ENCODE measurements around the gene PCBD2.
"Not testable (repeated sequence)": the region's sequence is repeated elsewhere in the genome, so short reads cannot be mapped to it uniquely, and the experiment has no call there.

The PCBD2 gene

DNA sequence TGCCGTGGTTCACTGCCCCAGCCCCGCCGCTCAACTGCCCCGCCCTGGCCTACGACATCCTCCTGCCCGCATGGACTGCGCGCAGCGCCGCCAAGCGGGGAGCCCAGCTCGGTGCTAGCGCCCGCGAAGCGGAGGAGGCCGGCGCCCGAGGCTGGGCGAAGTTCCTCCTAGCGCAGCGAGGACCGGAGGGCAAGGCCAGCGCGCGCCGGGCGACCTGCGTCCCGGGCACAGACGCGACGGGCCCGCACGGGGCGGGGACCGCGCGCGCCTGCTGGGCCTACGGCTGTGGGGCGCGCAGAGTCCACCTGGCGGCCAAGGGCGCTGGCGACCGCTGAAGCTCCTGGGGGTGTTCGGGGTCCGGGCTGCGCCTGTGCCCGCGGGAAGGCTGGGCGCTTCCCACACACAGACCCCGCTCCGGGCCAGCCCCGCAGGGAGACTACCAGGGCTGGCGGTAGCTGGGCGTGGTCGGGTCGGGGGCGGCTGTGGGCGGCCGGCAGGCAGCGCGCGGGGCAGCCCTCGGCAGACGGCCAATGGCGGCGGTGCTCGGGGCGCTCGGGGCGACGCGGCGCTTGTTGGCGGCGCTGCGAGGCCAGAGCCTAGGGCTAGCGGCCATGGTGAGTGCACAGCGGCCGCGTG is at the start of gene PCBD2:
PCBD2 (plus strand) TSS at position 522 of the 636 bp plus-strand sequence; CDS start at position 531, 9 bp downstream.
- peak; percentile 94 for DNase-seq (ENCODE audit: low spot score)

DNA sequence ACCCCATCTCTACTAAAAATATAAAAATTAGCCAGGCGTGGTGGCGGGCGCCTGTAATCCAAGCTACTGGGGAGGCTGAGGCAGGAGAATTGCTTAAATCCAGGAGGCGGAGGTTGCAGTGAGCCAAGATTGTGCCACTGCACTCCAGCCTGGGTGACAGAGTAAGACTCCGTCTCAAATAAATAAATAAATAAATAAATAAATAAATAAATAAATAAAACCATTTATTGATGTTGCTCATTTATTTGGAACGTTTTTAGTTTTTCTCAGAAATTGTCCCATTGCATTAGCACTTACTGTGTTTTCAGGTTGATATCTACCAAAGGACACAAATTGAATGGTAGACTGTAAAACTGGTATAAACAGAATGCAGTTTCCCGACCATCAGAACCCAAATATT is 48.5 kb upstream of the PCBD2 start:
- DNase-seq (ENCODE audit: low spot score), result not testable (repeated sequence)

DNA sequence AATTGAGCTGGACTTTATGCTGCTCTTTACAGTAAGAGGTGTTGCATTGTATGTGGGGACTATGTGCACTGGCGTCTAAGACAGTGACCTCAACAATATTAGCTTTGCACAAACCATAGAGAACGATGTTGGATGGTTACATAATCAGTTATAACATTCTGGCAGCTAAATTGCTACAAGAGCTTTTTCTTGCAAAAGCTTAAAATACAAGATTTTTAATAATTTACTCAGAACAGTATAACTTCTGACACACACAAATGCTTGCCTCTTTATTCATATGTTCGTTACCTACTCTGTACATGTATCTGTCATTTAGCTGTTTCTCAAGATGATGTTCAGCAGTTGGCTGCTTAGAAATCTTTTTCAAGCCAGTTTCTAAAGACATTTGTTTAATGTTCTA is 47.5 kb upstream of the PCBD2 start:
- DNase-seq (ENCODE audit: low spot score), result no peak

DNA sequence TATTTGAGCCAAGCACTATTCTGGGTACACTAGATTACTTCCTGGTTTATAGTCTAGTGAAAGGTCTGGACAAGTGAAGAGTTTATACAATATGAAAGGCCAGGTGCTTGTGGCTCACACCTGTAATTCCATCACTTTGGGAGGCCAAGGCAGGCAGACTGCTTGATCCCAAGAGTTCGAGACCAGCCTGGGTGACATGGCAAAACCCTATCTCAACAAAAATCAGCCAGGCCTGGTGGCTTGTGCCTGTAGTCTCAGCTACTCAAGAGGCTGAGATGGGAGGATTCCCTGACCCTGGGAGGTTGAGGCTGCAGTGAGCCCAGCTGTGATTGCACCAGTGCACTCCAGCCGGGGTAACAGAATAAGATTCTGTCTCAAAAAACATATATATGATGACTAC is 40.2 kb upstream of the PCBD2 start:
- DNase-seq (ENCODE audit: low spot score), result no peak

DNA sequence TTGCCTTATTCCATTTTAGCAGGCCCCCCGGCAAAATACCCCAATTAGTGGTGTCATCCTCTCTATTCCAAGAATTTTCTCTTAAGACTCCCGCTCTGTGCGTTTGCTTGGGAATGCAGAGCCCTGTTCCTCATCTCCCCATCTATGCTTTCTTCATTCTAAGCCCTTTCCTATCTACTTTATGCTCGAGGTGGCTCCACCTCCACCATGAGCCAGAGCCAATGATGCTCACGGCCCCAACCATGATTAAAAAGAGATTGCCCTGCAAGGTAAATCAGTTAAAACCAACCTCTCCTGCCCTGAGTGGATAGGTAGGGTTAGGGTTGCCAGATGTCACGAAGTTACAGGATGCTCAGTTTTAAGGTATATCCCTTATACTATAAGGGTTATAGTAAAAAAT is 31.4 kb upstream of the PCBD2 start:
- DNase-seq (ENCODE audit: low spot score), result no peak

DNA sequence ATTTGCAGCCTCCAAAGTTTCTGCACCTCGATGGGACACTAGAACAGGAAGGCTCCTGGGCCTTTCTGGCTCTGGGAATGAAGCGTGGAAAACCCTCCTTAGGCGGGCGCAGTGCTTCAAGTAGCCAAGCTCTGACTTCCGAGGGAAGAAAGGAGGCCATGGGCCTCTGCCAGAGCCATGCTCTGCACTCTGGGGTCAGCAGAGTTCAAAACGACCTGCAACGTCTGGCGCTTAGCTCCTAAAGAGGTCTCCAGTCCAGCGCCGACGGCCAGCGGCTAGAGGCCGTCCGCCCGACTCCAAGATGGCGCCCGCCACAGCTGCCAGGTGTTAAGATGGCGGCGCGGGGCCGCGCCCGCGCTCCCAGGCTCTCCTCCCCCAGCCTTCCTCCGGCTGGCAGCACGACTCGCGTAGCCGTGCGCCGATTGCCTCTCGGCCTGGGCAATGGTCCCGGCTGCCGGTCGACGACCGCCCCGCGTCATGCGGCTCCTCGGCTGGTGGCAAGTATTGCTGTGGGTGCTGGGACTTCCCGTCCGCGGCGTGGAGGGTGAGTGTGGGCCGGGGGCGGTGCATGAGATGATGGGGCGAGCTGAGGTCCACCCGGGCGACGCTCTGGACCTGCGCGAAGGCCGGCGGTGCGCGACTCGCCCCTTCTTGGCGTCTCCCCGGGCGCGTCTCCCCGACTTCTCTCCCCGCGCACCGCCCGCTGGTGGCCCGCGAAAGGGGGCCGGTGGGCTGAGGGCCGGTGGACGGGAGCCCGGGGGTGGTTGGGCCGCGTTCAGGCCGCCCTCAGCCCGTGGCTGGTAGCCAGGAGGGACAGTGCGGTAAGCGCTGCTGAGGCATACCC is 30.7 kb upstream of the PCBD2 start, which contains the start of gene TXNDC15:
TXNDC15 (plus strand) TSS at position 385 of the 844 bp plus-strand sequence; CDS start at position 442, 57 bp downstream.
- peak; percentile 85 for DNase-seq (ENCODE audit: low spot score)

DNA sequence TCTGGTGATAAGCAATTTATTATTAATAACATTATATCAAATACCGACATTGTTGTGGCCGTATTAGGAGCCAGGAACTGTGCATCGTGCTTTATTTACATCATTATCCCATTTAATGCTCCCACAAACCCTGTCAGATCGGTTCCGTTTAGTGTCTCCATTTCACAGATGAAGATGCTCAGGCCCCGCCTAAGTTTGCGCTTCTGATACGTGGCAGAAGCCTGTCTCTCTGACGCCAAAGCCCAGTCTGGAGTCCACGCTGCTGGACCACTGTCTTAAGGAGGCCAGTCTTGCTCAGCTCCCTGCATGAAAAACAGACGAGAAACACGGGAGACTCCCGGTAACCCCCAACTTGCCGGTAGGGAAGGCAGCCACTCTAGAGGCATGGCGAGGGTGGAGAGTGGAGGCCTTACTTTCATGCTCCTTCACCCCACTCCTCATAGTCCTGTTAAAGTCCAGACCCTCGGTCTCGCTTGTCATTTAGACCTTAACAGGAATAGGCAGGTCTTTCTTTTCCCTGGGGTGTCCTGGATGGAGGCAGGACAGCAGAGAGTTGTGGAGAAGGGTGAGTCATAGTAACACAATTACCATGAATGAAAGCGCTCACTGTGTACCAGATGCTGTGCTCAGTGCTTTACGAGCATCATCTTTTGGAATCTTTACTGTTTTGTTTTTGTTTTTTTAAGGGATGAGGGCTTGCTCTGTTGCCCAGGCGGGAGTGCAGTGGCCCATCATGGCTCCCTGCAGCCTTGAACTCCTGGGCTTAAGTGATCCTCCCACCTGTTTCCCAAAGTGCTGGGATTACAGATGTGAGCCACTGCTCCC is 29.9 kb upstream of the PCBD2 start:
- peak; percentile 76 for DNase-seq (ENCODE audit: low spot score)

DNA sequence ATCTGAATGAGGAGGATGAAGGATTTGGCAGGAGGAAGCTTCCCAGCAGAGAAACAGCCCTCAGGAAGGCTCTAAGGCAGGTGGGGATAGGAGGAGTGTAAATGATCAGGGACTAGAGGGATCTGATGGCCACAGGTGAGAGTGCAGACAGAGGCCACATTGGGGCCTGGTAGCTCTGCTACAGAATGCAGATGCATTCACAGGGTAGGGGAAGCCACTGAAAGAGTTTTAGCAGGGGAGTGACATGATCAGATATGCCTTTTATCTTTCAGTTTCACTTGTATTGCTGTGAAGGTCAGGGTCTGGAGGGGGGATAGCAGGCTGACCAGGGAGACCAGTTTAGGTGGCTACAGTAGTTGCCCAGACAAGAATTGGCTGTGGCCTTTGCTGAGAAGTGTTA is 27.8 kb upstream of the PCBD2 start:
- DNase-seq (ENCODE audit: low spot score), result no peak

DNA sequence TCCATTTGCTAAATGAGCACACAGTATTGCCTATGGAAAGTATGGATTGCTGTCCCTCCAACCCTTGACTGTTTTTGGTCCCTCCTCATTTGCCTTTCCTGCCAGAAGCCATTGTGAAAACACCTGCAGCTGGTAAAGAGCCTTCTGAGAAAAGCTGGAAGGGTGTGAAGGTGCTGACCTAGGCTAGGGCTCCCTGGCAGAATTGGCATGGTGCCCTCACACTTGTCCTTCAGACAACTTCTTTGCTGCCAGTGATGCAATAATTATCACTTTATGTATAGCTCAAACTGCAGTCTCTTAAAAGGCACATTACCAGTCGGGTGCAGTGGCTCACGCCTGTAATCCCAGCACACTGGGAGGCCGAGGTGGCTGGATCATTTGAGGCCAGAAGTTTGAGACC is 26.5 kb upstream of the PCBD2 start:
- no peak for DNase-seq (ENCODE audit: low spot score)

DNA sequence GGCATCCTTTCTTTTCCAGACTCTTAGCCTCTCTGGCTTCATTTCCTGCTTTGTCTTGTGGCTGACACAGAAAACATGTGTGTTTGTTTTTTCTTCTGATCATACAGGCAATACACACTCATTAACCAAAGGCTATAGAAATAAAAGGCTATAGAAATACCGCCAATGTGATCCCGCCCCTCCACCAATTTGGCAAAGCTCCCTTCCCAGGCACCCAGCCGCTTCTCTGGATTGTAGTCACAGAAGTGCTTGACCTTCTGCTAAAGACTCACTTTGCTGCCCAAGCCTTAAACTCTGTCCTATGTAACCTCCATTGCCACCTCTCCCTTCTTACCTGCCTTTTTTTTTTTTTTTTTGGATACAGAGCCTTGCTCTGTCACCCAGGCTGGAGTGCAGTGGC is 25.5 kb upstream of the PCBD2 start:
- no peak for DNase-seq (ENCODE audit: low spot score)

DNA sequence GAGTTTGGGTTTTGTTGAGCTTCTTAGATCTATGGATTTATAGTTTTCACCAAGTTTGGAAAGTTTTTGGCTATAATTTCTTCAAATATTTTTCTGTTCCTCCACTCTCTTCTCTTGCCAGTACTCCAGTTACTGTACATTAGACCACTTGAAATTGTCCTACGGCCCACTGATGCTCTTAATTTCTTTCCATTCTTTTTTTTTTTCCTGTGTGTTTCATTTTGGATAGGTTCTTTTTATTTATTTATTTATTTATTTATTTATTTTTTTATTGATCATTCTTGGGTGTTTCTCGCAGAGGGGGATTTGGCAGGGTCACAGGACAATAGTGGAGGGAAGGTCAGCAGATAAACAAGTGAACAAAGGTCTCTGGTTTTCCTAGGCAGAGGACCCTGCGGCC is 24.0 kb upstream of the PCBD2 start:
- not testable (repeated sequence) for DNase-seq (ENCODE audit: low spot score)

DNA sequence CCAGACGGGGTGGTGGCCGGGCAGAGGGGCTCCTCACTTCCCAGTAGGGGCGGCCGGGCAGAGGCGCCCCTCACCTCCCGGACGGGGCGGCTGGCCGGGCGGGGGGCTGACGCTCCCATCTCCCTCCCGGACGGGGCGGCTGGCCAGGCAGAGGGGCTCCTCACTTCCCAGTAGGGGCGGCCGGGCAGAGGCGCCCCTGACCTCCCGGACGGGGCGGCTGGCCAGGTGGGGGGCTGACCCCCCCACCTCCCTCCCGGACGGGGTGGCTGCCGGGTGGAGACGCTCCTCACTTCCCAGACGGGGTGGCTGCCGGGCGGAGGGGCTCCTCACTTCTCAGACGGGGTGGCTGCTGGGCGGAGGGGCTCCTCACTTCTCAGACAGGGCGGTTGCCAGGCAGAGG is 23.2 kb upstream of the PCBD2 start:
- not testable (repeated sequence) for DNase-seq (ENCODE audit: low spot score)

DNA sequence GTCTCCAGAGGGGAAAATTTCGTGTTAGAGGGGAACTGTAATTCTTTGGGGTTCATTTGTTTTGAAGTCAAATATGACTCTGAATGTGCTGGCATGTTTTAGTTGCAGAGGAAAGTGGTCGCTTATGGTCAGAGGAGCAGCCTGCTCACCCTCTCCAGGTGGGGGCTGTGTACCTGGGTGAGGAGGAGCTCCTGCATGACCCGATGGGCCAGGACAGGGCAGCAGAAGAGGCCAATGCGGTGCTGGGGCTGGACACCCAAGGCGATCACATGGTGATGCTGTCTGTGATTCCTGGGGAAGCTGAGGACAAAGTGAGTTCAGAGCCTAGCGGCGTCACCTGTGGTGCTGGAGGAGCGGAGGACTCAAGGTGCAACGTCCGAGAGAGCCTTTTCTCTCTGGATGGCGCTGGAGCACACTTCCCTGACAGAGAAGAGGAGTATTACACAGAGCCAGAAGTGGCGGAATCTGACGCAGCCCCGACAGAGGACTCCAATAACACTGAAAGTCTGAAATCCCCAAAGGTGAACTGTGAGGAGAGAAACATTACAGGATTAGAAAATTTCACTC is 17.3 kb upstream of the PCBD2 start:
- no peak for DNase-seq (ENCODE audit: low spot score)

DNA sequence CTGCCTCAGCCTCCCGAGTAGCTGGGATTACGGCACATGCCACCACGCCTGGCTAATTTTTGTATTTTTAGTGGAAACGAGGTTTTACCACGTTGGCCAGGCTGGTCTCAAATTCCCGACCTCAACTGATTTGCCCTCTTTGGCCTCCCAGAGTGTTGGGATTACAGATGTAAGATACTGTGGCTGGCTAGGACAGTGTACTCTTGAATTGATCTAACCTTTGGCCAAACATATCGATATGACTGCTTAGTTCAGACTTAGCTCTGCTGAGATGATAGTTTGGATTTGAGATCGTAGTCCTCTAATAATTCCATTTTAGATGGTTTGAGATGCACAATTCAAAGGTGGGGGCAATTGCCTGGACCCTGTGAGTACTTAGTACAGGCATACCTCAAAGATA is 15.6 kb upstream of the PCBD2 start:
- DNase-seq (ENCODE audit: low spot score), result no peak

DNA sequence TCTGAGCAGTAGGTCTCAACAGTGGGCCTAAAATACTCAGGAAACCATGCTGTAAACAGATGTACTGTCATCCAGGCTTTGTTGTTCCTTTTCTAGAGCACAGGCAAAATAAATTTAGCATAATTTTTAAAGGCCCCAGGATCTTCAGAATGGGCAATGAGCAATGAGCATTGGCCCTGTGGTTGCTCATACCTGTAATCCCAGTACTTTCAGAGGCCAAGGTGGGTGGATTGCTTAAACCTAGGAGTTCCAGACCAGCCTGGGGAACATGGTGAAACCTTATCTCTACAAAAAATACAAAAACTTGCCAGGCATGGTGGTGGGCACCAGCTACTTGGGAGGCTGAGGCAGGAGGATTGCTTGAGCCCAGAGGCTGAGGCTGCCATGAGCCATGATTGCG is 13.5 kb upstream of the PCBD2 start:
- DNase-seq (ENCODE audit: low spot score), result no peak

DNA sequence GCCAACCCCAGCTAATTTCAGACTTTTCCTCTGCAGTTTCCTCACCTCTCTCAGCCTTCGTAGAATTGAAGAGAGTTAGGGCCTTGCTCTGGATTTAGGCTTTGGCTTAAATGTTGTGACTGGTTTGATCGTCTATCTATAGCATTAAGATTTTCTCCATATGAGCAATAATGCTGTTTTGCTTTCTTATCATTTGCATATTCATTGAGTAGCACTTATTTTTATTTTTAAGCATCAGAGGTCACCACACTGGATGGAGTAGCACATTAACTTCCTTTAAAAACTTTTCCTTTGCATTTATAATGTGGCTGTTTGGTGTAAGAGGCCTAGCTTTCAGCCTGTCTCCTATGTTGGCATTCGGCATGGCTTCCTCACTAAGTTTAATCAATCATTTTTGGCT is 12.6 kb upstream of the PCBD2 start:
- no peak for DNase-seq (ENCODE audit: low spot score)

DNA sequence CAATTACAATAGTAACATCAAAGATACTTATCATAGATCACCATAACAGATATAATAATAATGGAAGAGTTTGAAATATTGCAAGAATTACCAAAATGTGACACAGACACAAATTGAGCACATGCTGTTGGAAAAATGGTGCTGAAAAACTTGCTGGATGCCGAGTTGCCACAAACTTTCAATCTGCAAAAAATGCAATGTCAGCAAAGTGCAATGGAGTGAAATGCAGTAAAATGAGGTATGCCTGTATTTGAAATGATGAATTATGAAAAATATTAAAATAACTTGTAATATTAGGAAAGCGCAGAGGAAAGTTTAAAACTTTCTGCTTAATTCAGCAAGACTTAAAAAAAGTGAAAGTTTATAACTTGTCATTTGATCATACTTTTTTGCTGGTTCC is 12.0 kb upstream of the PCBD2 start:
- DNase-seq (ENCODE audit: low spot score), result no peak

DNA sequence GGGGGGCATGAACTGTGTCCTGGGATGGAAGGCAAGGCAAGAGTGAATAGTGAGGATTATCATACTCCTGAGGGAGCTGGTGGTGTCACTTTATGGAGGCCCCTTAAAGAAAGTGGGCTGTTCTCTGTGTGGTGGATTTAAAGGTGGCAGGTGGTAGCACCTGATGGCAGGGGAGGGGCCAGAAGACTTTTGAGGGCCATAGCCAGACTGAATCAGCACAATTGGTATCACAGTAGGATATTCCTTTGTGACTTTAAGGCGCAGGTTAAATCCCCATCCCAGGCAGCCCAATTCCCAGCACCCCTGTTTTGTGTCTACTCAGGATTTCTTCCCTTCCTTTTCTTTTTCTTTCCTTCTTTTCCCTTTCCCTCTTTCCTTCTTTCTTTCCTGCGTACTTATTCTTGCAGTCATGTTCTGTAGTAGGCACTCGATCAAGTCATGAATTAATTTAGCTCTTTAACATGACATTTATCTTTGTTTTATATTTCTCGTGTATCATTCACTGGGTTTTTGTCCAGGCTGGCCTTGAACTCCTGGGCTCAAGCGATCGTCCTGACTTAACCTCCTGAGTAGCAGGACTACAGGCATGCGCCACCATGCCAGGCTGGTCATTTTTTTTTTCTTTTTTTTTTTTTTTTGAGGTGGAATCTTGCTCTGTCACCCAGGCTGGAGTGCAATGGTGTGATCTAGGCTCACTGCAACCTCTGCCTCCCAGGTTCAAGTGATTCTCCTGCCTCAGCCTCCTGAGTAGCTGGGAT is 11.0 kb upstream of the PCBD2 start:
- DNase-seq (ENCODE audit: low spot score), result no peak

DNA sequence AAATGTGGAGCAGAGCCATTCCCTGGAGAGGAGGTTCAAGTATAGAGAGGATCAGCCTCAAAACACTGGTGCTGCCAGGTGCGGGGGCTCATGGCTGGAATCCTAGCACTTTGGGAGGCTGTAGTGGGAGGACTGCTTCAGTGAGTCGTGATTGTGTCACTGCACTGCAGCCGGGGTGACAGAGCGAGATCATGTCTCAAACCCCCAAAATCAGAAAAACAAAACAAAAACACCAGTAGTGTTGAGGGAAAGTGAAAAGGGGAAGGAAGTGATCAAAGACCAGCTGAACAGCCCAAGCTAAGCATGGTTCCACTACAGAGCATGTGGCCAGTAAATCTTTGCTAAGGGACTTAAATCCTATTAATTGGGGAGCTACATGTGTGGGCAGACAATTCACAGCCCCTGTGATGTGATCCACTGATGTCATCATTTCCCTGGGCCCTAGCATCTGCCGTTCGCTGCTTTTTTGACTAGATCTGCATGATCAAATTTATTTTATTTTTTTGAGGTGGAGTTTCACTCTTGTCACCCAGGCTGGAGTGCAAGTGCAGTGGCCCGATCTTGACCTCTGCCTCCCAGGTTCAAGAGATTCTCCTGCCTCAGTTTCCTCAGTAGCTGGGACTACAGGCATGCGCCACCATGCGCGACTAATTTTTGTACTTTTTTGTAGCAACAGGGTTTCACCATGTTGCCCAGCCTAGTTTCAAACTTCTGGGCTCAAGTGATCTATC is 2.7 kb upstream of the PCBD2 start:
- no peak for DNase-seq (ENCODE audit: low spot score)

DNA sequence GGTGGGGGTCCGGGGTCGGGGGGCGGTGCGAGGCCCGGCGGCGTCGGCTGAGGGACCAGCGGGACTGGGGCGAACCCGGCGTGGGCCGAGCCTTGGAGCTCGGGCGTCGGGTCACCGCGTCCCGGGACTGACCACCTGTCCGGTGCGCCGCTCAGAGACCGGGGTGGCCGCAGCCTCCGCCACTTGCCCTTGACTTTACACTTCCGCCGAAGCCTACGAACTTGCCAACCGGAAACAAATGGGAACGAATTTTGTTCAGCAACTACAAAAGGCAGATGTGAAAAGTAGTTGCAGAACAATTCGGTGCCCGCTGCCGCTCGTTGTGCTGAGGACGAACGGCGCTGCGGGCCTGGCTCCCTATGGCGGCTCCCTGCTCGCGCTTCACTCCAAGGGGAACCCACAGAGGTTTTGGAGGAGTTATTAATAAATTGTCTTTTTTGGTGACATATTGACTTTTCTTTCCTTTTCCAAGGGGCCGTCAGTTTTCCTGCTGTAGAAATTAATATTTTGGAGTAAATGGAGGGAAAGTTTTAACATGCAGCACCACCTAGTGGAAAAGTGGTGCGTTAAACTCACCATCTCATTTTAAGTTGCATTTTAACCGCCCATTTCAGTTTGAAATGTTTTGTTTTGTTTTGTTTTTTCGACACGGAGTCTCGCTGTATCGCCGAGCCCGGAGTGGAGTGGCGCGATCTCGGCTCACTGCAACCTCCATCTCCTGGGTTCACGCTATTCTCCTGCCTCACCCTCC is 490 bp downstream of the PCBD2 start:
- peak; percentile 84 for DNase-seq (ENCODE audit: low spot score)

Data from SW480 (cell line).